Mucosa of descending colon (tissue), 3 donors: ENCODE results near the gene PRKACB. TPM values are rescaled to one million over a fixed set of nuclear protein-coding genes. Genes with fewer than 3 reads are reported as not detected.
"Not testable (repeated sequence)": the region's sequence is repeated elsewhere in the genome, so short reads cannot be mapped to it uniquely, and the experiment has no call there.

Source experiments
- ATAC-seq: fragments of 200-7000 bp; cut with Tn5 transposase; one replicate; pipeline ENCODE4 v1.9.1; 2020; ENCODE audit warnings: mild to moderate bottlenecking, moderate library complexity
- DNase-seq, 3 donors: peaks; one replicate each; pipeline ENCODE4 v3.0.0-alpha.2; 2020
- H3K36me3 ChIP-seq: fragments of 200-600 bp; one replicate; pipeline ENCODE4 v1.8.0; 2021; ENCODE audit warnings: low read depth, mild to moderate bottlenecking
- H3K4me1 ChIP-seq: fragments of 200-600 bp; one replicate; pipeline ENCODE4 v1.8.0; 2021; ENCODE audit warnings: low read depth, mild to moderate bottlenecking
- H3K4me3 ChIP-seq: fragments of 200-600 bp; one replicate; pipeline ENCODE4 v1.8.0; 2021; ENCODE audit warnings: mild to moderate bottlenecking
- H3K9me3 ChIP-seq: fragments of 200-600 bp; one replicate; pipeline ENCODE4 v1.8.0; 2021; ENCODE audit warnings: mild to moderate bottlenecking
- CTCF ChIP-seq: fragments of 200-600 bp; IDR thresholded peaks from one replicate; pipeline ENCODE4 v1.8.0; 2022; ENCODE audit warnings: antibody characterized with exemption, mild to moderate bottlenecking
- intact Hi-C, 2 donors: fragments of 100-400 bp; cut with DNase I in 1 of 2; cut with micrococcal nuclease in 1 of 2; formaldehyde crosslinking; loops; one replicate each; pipeline versions ENCODE4 v1.11.0 to v1.11.1; 2022; cut with DNase I, micrococcal nuclease
- long read RNA-seq, 2 donors: library from polyadenylated mRNA; unstranded; transcript quantifications; one replicate each; pipeline ENCODE4 v2.0.0, GENCODE V29; 2019 to 2021
- total RNA-seq, 3 donors: library from RNA; stranded (reverse); fragmentation: NEBNext Ultra II Directional in 2 of 3; extraction: Animal tissue kit (Norgen Biotek cat#: 25700) in 2 of 3; gene quantifications; one replicate each; pipeline versions ENCODE4 v1.2.1 to v1.2.4, GENCODE V29; 2021 to 2023
- donor health status: DM: no; HTN: no; CAD: no; lungs with moderate emphysema.
- donor health status: DM: no; HTN: no; CAD: no.
- donor health status: DM: no; HTN: yes; CAD: no.

The PRKACB gene
- 100 to 1,000 TPM in 1 of 3 donors, 10 to 100 TPM in 2; 91.0 to 155 (median 99.3) TPM for total RNA-seq
- long read RNA-seq, donor 1, full-length matches to known transcripts = 44 of 61 reads
- long read RNA-seq, donor 1, partial matches to known transcripts = 4 of 61 reads
- long read RNA-seq, donor 1, other reads (novel, unspliced or antisense) = 13 of 61 reads
- long read RNA-seq, donor 2, full-length matches to known transcripts = 7 of 23 reads
- long read RNA-seq, donor 2, partial matches to known transcripts = 5 of 23 reads
- long read RNA-seq, donor 2, other reads (novel, unspliced or antisense) = 11 of 23 reads

- no peaks in the 10 kb centered on the region for H3K9me3 ChIP-seq
- DNase-seq = peak in 1 of 3 donors; percentile 36
- H3K4me3 ChIP-seq = no peak within 1 kb of the TSS
- intact Hi-C loops = loop anchor here in 1 of 2 donors (2.0 to 10.0 kb wide), 3 partner anchors 121 to 291 kb away; partner anchors contain the start of gene SAMD13
- no peaks in the 10 kb centered on the region for H3K36me3 ChIP-seq
- H3K4me1 ChIP-seq = peaks cover 6% of the 10 kb centered on the region
- ATAC-seq = peak; percentile 91
- no peak for TF ChIP-seq CTCF
Observed at GRCh38 chr1:84143796-84144565, at the start of gene PRKACB. Gene PRKACB, plus strand, starts transcription at chr1:84144271. Its CDS starts 91 bp downstream, at chr1:84144362.

DNA sequence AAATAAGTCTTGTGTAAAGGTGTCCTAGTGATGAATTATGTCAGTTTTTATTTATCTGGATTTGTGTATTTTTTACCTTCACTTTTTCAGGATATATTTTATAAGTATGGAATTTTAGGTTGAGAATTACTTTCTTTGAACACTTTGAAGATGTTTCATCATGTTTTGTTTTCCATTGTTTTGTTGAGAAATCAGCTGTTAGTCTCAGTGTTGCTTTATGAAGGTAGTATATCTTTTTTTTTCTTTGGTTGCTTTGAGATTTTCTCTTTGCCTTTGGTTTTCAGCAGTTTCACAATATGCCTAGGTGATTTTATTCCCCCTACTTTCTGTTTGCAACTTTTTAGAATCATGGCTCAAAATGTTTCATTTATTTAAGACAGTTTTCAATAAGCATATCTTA, 48.8 kb upstream of the PRKACB start:
- H3K4me1 ChIP-seq = no peaks in the 10 kb centered on the region
- no peak overlapping the region for H3K4me3 ChIP-seq
- H3K36me3 ChIP-seq = no peaks in the 10 kb centered on the region
- no peak for TF ChIP-seq CTCF
- DNase-seq = no peak
- no peaks in the 10 kb centered on the region for H3K9me3 ChIP-seq
- ATAC-seq = no peak
- intact Hi-C loops = no loop called here

- intact Hi-C loops = no loop called here
- Histone ChIP-seq H3K4me3 (no peak overlapping the region), H3K36me3 (no peaks in the 10 kb centered on the region), H3K4me1 (no peaks in the 10 kb centered on the region), H3K9me3 (no peaks in the 10 kb centered on the region)
- DNase-seq (no peak), ATAC-seq (no peak)
- TF ChIP-seq CTCF = no peak
Observed at GRCh38 chr1:84096176-84096575, 47.9 kb upstream of the PRKACB start.

GRCh38 chr1:84101204-84101603, 42.9 kb upstream of the PRKACB start:
- Histone ChIP-seq H3K4me3 (no peak overlapping the region), H3K4me1 (no peaks in the 10 kb centered on the region), H3K9me3 (no peaks in the 10 kb centered on the region), H3K36me3 (no peaks in the 10 kb centered on the region)
- ATAC-seq = no peak
- DNase-seq = no peak
- intact Hi-C loops = no loop called here
- no peak for TF ChIP-seq CTCF

DNA sequence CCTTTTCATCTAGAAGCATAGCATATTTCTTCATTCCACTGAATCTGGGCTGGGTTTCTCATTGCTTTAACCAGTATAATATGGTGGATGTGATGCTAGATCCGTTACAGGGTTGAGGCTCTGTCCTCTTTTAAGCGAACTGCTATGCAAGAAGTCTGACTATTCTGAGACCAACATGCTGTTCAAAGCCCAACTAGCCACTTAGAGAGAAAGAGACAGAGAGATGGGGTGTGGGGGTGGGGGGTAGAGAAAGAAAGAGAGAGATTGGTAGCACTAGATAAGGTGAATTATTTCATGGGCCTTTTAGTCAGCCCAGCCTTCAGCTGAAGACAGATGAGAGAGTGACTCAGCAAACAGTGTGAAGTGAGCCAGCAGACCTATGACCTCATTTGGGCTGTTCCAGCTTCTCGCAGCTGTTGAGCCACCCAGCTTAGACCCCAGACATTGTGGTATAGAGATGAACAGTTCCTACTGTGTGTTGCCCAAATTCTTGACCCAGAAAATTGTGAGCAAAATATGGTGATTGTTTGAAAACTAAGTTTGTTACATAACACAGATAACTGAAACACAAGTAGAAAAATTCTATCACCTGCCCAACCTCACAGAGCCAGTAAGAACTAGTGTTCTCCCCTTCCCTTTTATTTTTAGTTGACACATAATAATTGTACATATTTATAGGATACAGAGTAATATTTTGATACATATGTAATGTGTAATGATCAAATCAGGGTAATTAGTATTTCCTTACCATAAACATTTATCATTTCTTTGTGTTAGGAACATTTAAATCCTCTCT, 40.7 kb upstream of the PRKACB start:
- Histone ChIP-seq H3K4me3 (no peak overlapping the region), H3K4me1 (no peaks in the 10 kb centered on the region), H3K36me3 (no peaks in the 10 kb centered on the region), H3K9me3 (no peaks in the 10 kb centered on the region)
- no peak for TF ChIP-seq CTCF
- intact Hi-C loops = no loop called here
- peak; percentile 86 for ATAC-seq
- peak in 1 of 3 donors; percentile 41 for DNase-seq

GRCh38 chr1:84107538-84107937, 36.5 kb upstream of the PRKACB start:
- intact Hi-C loops, H3K4me3 ChIP-seq, H3K9me3 ChIP-seq, ATAC-seq, H3K36me3 ChIP-seq, DNase-seq, H3K4me1 ChIP-seq: not testable (repeated sequence)
